Gastrocnemius medialis (tissue), 4 donors: ENCODE measurements around the gene LHFPL2.

Source experiments
- POLR2A ChIP-seq, 2 donors: fragments of 450-650 bp; IDR thresholded peaks; one replicate each; pipeline ENCODE4 v1.6.1; 2017; ENCODE audit warnings: antibody characterized with exemption in 2 of 2, mild to moderate bottlenecking in 2 of 2, moderate library complexity in 2 of 2
- TF ChIP-seq, protein P1 (sequence below), 5 experiments: fragments of 450-650 bp in 3 of 5; fragments of 200-600 bp in 2 of 5; sonication (generic) in 2 of 5; IDR thresholded peaks in 4 of 5; conservative IDR thresholded peaks in 1 of 5; 1 replicate in 4 of 5; 2 replicates in 1 of 5; pipeline ENCODE4 v1.5.1; 2016 to 2019; ENCODE audit warnings: antibody characterized with exemption in 5 of 5, mild to moderate bottlenecking in 3 of 5, moderate library complexity in 3 of 5

DNA sequence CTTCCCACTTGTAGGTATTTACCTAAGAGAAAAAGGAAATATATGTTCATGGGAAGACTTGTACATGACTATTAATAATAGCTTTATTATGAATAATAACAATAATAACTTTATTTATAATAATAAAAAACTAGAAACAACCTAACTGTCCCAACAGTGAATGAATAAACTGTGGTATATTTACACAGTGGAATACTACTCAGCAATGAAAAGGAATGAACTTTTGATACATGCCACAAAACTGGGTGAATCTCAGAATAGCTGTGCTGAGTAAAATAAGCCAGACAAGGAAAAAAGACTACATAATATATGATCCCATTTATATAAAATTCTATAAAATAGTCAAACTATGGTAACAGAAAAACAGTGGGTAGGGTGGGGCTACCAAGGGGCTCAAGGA, 199.5 kb downstream of the LHFPL2 start:
- TF ChIP-seq, protein P1, sequence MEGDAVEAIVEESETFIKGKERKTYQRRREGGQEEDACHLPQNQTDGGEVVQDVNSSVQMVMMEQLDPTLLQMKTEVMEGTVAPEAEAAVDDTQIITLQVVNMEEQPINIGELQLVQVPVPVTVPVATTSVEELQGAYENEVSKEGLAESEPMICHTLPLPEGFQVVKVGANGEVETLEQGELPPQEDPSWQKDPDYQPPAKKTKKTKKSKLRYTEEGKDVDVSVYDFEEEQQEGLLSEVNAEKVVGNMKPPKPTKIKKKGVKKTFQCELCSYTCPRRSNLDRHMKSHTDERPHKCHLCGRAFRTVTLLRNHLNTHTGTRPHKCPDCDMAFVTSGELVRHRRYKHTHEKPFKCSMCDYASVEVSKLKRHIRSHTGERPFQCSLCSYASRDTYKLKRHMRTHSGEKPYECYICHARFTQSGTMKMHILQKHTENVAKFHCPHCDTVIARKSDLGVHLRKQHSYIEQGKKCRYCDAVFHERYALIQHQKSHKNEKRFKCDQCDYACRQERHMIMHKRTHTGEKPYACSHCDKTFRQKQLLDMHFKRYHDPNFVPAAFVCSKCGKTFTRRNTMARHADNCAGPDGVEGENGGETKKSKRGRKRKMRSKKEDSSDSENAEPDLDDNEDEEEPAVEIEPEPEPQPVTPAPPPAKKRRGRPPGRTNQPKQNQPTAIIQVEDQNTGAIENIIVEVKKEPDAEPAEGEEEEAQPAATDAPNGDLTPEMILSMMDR (IDR thresholded peaks at IDR 0.05 in 4 of 5, conservative IDR thresholded peaks at IDR 0.05 in 1 of 5): no peak
- no peak for TF ChIP-seq POLR2A (IDR thresholded peaks at IDR 0.05)
